ENCODE measurements around the gene STARD8. TPM values are rescaled to one million over a fixed set of nuclear protein-coding genes. Genes with fewer than 3 reads are reported as not detected.
"Not testable (repeated sequence)": the region's sequence is repeated elsewhere in the genome, so short reads cannot be mapped to it uniquely, and the experiment has no call there.

The STARD8 gene
- total and polyA plus RNA-seq, 4 experiments from 2014 or later: 0.14 to 0.86 (median 0.47) TPM; not detected in 1

DNA sequence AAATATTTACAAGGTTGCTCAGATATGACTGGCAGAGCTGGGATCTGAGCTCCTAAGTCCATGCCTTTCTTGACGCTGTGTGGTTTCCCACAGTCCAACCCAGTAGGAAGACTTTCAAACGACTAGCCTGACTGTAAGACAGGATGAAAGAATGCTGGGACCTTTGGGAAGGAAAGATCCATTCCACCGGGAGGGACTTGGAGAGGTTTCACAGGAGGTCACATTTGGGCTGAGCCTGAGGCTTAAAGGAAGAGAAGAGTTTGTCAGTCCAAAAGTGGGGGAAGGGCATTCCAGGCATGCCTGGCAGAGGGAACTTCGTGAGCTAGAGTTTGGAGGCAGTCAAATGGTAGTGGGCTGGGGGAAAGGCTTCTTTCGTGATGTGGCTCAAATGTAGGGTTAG, 1.5 kb downstream of the STARD8 start:
- peaks cover 0 to 3% (median 0%) of the 10 kb centered on the region in 4 donors for H3K4me1 Mint-ChIP-seq
- no peak overlapping the region for H3K27ac Mint-ChIP-seq
- ChIA-PET POLR2A (ENCODE audit: partially characterized antibody) (no interaction called here), CTCF (ENCODE audit: partially characterized antibody) (no interaction called here)
- no peaks in the 10 kb centered on the region for H3K9me3 Mint-ChIP-seq
- peaks cover 0 to 6% of the 10 kb centered on the region in 2 donors for H3K27me3 Mint-ChIP-seq
- Histone ChIP-seq H3K36me3 (ENCODE audit: insufficient read depth, low read length) (no peaks in the 10 kb centered on the region), H3K27me3 (ENCODE audit: insufficient read depth, low read length) (no peaks in the 10 kb centered on the region), H3K4me1 (ENCODE audit: insufficient read depth, low read length) (no peaks in the 10 kb centered on the region), H3K4me3 (ENCODE audit: low read length in 2 of 2) (no peak overlapping the region), H3K9me3 (ENCODE audit: control insufficient read depth in 1 of 2, low read length in 2 of 2) (no peaks in the 10 kb centered on the region), H3K27ac (ENCODE audit: low read depth, low read length) (no peak overlapping the region)
- no peaks in the 10 kb centered on the region for H3K36me3 Mint-ChIP-seq
- no peak for DNase-seq
- no peak overlapping the region for H3K4me3 Mint-ChIP-seq
- intact Hi-C loops (cut with micrococcal nuclease): no loop called here

- H3K4me1 ChIP-seq (ENCODE audit: insufficient read depth, low read length): no peaks in the 10 kb centered on the region
- H3K27ac ChIP-seq (ENCODE audit: low read depth, low read length): no peak overlapping the region
- DNase-seq: no peak
- Mint-ChIP-seq H3K9me3 (no peaks in the 10 kb centered on the region), H3K36me3 (no peaks in the 10 kb centered on the region), H3K27me3 (peaks cover 0 to 6% of the 10 kb centered on the region in 2 donors), H3K27ac (no peak overlapping the region), H3K4me3 (no peak overlapping the region), H3K4me1 (peaks cover 0 to 3% (median 0%) of the 10 kb centered on the region in 4 donors)
- H3K36me3 ChIP-seq (ENCODE audit: insufficient read depth, low read length): no peaks in the 10 kb centered on the region
- H3K9me3 ChIP-seq (ENCODE audit: control insufficient read depth in 1 of 2, low read length in 2 of 2): no peaks in the 10 kb centered on the region
- no peak overlapping the region for H3K4me3 ChIP-seq (ENCODE audit: low read length in 2 of 2)
- intact Hi-C loops (cut with micrococcal nuclease): no loop called here
- CTCF ChIA-PET (ENCODE audit: partially characterized antibody): no interaction called here
- POLR2A ChIA-PET (ENCODE audit: partially characterized antibody): no interaction called here
- no peaks in the 10 kb centered on the region for H3K27me3 ChIP-seq (ENCODE audit: insufficient read depth, low read length)
Measured at GRCh38 chrX:68650491-68650890, 3.0 kb downstream of the STARD8 start.

GRCh38 chrX:68651110-68651509, 3.6 kb downstream of the STARD8 start:
- Histone ChIP-seq H3K36me3 (ENCODE audit: insufficient read depth, low read length) (no peaks in the 10 kb centered on the region), H3K9me3 (ENCODE audit: control insufficient read depth in 1 of 2, low read length in 2 of 2) (no peaks in the 10 kb centered on the region), H3K27me3 (ENCODE audit: insufficient read depth, low read length) (no peaks in the 10 kb centered on the region), H3K4me1 (ENCODE audit: insufficient read depth, low read length) (no peaks in the 10 kb centered on the region), H3K27ac (ENCODE audit: low read depth, low read length) (no peak overlapping the region), H3K4me3 (ENCODE audit: low read length in 2 of 2) (no peak overlapping the region)
- peaks cover 0 to 3% (median 0%) of the 10 kb centered on the region in 4 donors for H3K4me1 Mint-ChIP-seq
- peaks cover 0 to 6% of the 10 kb centered on the region in 2 donors for H3K27me3 Mint-ChIP-seq
- no peak overlapping the region for H3K4me3 Mint-ChIP-seq
- no peak for DNase-seq
- POLR2A ChIA-PET (ENCODE audit: partially characterized antibody): no interaction called here
- H3K36me3 Mint-ChIP-seq: no peaks in the 10 kb centered on the region
- CTCF ChIA-PET (ENCODE audit: partially characterized antibody): no interaction called here
- intact Hi-C loops (cut with micrococcal nuclease): no loop called here
- H3K9me3 Mint-ChIP-seq: no peaks in the 10 kb centered on the region
- no peak overlapping the region for H3K27ac Mint-ChIP-seq

DNA sequence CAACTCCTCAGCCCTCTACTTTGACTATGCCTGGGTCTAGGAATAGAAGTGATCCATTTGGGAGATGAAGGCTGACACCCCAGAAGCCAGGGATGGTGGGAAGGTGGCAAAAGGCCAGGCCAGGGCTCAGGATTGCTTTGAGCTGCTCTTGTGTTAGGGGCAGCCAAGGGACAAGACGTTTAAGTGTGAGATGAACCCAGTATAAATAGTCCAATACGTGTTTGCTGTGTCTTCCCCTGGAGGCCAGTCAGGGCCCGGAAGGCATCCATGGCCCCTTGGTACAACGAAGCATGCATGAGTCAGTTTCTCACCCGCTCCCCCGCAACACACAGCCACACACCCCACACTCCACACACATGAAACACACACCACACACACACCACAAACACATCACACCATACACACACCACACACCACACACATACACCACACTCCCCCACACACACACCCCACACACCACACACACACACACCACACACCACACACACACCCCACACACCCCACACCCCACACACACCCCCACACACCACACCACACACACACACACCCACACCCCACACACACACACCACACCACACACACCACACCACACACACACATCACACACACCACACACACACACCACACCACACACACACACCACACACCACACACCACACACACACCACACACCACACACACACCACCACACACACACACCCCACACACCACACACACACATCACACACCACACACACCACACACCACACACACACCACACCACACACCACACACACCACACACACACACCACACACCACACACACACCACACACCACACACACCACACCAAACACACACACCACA, 5.1 kb downstream of the STARD8 start:
- ChIA-PET POLR2A (ENCODE audit: partially characterized antibody) (no interaction called here), CTCF (ENCODE audit: partially characterized antibody) (no interaction called here)
- Histone ChIP-seq H3K4me1 (ENCODE audit: insufficient read depth, low read length) (no peaks in the 10 kb centered on the region), H3K27me3 (ENCODE audit: insufficient read depth, low read length) (no peaks in the 10 kb centered on the region), H3K27ac (ENCODE audit: low read depth, low read length) (no peak overlapping the region), H3K9me3 (ENCODE audit: control insufficient read depth in 1 of 2, low read length in 2 of 2) (no peaks in the 10 kb centered on the region), H3K36me3 (ENCODE audit: insufficient read depth, low read length) (no peaks in the 10 kb centered on the region), H3K4me3 (ENCODE audit: low read length in 2 of 2) (no peak overlapping the region)
- DNase-seq: no peak
- intact Hi-C loops (cut with micrococcal nuclease): no loop called here
- H3K27me3 Mint-ChIP-seq: peaks cover 0 to 6% of the 10 kb centered on the region in 2 donors
- H3K36me3 Mint-ChIP-seq: no peaks in the 10 kb centered on the region
- no peak overlapping the region for H3K27ac Mint-ChIP-seq
- no peaks in the 10 kb centered on the region for H3K9me3 Mint-ChIP-seq
- peaks cover 0 to 3% (median 0%) of the 10 kb centered on the region in 4 donors for H3K4me1 Mint-ChIP-seq
- H3K4me3 Mint-ChIP-seq: no peak overlapping the region

DNA sequence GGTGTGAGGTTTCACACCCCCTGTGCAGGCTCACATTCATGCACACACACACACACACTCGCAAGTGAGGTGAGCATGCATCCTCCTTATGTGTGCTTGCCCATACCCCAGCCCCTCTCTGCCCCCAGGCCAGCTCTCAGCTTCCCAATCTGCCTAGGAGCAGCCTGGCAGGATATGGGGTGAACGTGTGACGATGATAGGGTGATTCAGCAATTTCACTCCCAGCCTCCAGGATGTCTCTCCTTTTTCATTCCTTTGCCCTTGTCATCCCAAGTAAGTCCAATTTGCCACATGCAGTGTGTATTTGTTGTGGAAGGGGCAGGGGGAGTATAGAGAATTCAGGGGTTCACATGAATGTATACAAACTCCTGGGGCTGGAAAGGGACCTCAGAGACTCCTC, 7.2 kb downstream of the STARD8 start:
- intact Hi-C loops (cut with micrococcal nuclease): no loop called here
- POLR2A ChIA-PET (ENCODE audit: partially characterized antibody): no interaction called here
- Histone ChIP-seq H3K27ac (ENCODE audit: low read depth, low read length) (no peak overlapping the region), H3K4me1 (ENCODE audit: insufficient read depth, low read length) (no peaks in the 10 kb centered on the region), H3K27me3 (ENCODE audit: insufficient read depth, low read length) (no peaks in the 10 kb centered on the region), H3K36me3 (ENCODE audit: insufficient read depth, low read length) (no peaks in the 10 kb centered on the region), H3K9me3 (ENCODE audit: control insufficient read depth in 1 of 2, low read length in 2 of 2) (no peaks in the 10 kb centered on the region), H3K4me3 (ENCODE audit: low read length in 2 of 2) (no peak overlapping the region)
- H3K27me3 Mint-ChIP-seq: peaks cover 0 to under 1% of the 10 kb centered on the region in 2 donors
- no peaks in the 10 kb centered on the region for H3K36me3 Mint-ChIP-seq
- H3K27ac Mint-ChIP-seq: no peak overlapping the region
- CTCF ChIA-PET (ENCODE audit: partially characterized antibody): no interaction called here
- H3K9me3 Mint-ChIP-seq: no peaks in the 10 kb centered on the region
- DNase-seq: no peak
- H3K4me3 Mint-ChIP-seq: no peak overlapping the region
- peaks cover 0 to 2% (median 0%) of the 10 kb centered on the region in 4 donors for H3K4me1 Mint-ChIP-seq

GRCh38 chrX:68656473-68656872, 9.0 kb downstream of the STARD8 start:
- H3K27ac ChIP-seq (ENCODE audit: low read depth, low read length); POLR2A ChIA-PET (ENCODE audit: partially characterized antibody); H3K4me1 ChIP-seq (ENCODE audit: insufficient read depth, low read length); H3K9me3 ChIP-seq (ENCODE audit: control insufficient read depth in 1 of 2, low read length in 2 of 2); H3K27me3 Mint-ChIP-seq; CTCF ChIA-PET (ENCODE audit: partially characterized antibody); H3K4me1 Mint-ChIP-seq; H3K4me3 ChIP-seq (ENCODE audit: low read length in 2 of 2); H3K27me3 ChIP-seq (ENCODE audit: insufficient read depth, low read length); H3K27ac Mint-ChIP-seq; H3K36me3 Mint-ChIP-seq; H3K4me3 Mint-ChIP-seq; H3K9me3 Mint-ChIP-seq; H3K36me3 ChIP-seq (ENCODE audit: insufficient read depth, low read length); DNase-seq; intact Hi-C loops (cut with micrococcal nuclease): not testable (repeated sequence)

- Mint-ChIP-seq H3K27ac (no peak overlapping the region), H3K4me3 (no peak overlapping the region), H3K36me3 (no peaks in the 10 kb centered on the region), H3K9me3 (no peaks in the 10 kb centered on the region), H3K27me3 (no peaks in the 10 kb centered on the region), H3K4me1 (no peaks in the 10 kb centered on the region)
- Histone ChIP-seq H3K9me3 (ENCODE audit: control insufficient read depth in 1 of 2, low read length in 2 of 2) (no peaks in the 10 kb centered on the region), H3K36me3 (ENCODE audit: insufficient read depth, low read length) (no peaks in the 10 kb centered on the region), H3K27me3 (ENCODE audit: insufficient read depth, low read length) (no peaks in the 10 kb centered on the region), H3K4me3 (ENCODE audit: low read length in 2 of 2) (no peak overlapping the region), H3K27ac (ENCODE audit: low read depth, low read length) (no peak overlapping the region), H3K4me1 (ENCODE audit: insufficient read depth, low read length) (no peaks in the 10 kb centered on the region)
- ChIA-PET CTCF (ENCODE audit: partially characterized antibody) (no interaction called here), POLR2A (ENCODE audit: partially characterized antibody) (no interaction called here)
- DNase-seq: no peak
- intact Hi-C loops (cut with micrococcal nuclease): no loop called here
Measured at GRCh38 chrX:68658530-68658929, 11.1 kb downstream of the STARD8 start.

All from CD4-positive, alpha-beta memory T cell (primary cell).